A549 (cell line): ENCODE results near the gene CD9.

Experiments
- CEBPB ChIP-seq, 2 experiments: fragments of >200 bp in 1 of 2; sonication (Bioruptor Twin) in 1 of 2; formaldehyde crosslinking in 1 of 2; IDR thresholded peaks; 2 replicates each; pipeline ENCODE4 v1.6.1; 2012 to 2016
- ESRRA ChIP-seq: fragments of 150-350 bp; IDR thresholded peaks from 2 replicates; pipeline ENCODE4 v1.6.1; 2014; ENCODE audit warnings: mild to moderate bottlenecking, low read length, borderline replicate concordance
- HDAC2 ChIP-seq: fragments of 200-600 bp; sonication (generic); IDR thresholded peaks from 2 replicates; pipeline ENCODE4 v1.6.1; 2016
- POLR2A ChIP-seq: IDR thresholded peaks from 2 replicates; pipeline ENCODE4 v1.6.1; 2012; ENCODE audit warnings: mild to moderate bottlenecking, low read length

DNA sequence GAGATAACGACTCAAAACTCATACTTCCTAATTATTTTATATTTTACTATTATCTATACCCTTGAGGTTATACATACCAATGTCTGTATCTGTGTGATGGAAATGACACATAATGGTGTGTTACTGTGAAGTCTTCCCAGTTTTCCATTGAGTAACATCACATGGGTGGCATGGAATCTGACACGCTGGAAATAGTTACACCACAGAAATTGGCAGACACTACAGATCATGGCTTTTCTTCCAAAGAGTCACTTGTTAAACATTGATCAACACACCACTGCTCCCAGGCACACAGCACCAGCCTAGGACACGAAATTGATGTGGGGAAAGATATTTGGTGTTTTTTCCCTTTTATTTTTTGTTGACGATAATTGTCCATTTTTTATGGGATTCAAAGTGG is 42.7 kb upstream of the CD9 start:
- no peak for TF ChIP-seq POLR2A
- no peak for TF ChIP-seq CEBPB (IDR thresholded peaks at IDR 0.05)
- no peak for TF ChIP-seq HDAC2
- no peak for TF ChIP-seq ESRRA
